OCI-LY1 (cell line): Measurements from ENCODE around the gene KIAA1191.

Source experiments
- CTCF ChIP-seq: fragments of 200-600 bp; sonication (generic), shearing (Covaris generic); IDR thresholded peaks from 2 replicates; pipeline ENCODE4 v1.5.1; 2017; ENCODE audit warnings: mild to moderate bottlenecking, antibody characterized with exemption, low read length, moderate library complexity, mixed read lengths
- EZH2 ChIP-seq: fragments of 200-600 bp; sonication (generic), shearing (Covaris generic); IDR thresholded peaks from 2 replicates; pipeline ENCODE4 v1.8.0; 2017; ENCODE audit warnings: borderline replicate concordance, mixed run types, mild to moderate bottlenecking, antibody characterized with exemption, low read length, moderate library complexity, mixed read lengths

- TF ChIP-seq CTCF (no peak), EZH2 (no peak)
Observed at GRCh38 chr5:176396330-176396729, 34.8 kb upstream of the KIAA1191 start.
